ENCODE measurements around the gene NFAM1. TPM values are rescaled to one million over a fixed set of nuclear protein-coding genes. Genes with fewer than 3 reads are reported as not detected.

Gene NFAM1
- total and polyA plus RNA-seq, 3 donors from 2014 or later = 0.71 to 2.8 (median 1.2) TPM

DNA sequence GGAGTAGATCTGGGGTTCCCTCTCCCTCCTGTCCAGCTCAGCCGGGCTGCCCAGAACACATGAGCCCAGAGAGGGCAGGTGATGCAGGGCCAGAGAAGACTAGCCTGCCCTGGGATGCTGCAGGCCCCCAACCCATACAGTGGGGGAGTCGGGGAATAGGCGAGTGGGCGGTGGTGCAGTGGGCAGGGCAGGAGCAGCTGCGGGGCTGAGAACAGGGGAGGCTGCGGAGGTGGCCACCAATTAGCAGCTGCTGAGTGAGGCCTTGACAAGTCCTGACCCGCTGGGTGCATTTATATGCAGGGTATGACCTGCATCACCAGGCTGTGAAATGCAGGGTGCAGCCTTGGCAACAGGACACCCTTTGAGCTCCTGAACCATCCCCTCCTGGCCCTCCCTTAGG is 43.1 kb downstream of the NFAM1 start:
- TF ChIP-seq, protein P1, sequence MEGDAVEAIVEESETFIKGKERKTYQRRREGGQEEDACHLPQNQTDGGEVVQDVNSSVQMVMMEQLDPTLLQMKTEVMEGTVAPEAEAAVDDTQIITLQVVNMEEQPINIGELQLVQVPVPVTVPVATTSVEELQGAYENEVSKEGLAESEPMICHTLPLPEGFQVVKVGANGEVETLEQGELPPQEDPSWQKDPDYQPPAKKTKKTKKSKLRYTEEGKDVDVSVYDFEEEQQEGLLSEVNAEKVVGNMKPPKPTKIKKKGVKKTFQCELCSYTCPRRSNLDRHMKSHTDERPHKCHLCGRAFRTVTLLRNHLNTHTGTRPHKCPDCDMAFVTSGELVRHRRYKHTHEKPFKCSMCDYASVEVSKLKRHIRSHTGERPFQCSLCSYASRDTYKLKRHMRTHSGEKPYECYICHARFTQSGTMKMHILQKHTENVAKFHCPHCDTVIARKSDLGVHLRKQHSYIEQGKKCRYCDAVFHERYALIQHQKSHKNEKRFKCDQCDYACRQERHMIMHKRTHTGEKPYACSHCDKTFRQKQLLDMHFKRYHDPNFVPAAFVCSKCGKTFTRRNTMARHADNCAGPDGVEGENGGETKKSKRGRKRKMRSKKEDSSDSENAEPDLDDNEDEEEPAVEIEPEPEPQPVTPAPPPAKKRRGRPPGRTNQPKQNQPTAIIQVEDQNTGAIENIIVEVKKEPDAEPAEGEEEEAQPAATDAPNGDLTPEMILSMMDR (IDR thresholded peaks at IDR 0.05) = no peak
- H3K27ac ChIP-seq = no peak overlapping the region
- H3K36me3 ChIP-seq (ENCODE audit: low read depth, missing control alignments) = no peaks in the 10 kb centered on the region
- H3K27me3 ChIP-seq = no peaks in the 10 kb centered on the region
- no peaks in the 10 kb centered on the region for H3K4me1 ChIP-seq
- no peak for DNase-seq
- H3K9me3 ChIP-seq = no peaks in the 10 kb centered on the region
- no peak overlapping the region for H3K4me3 ChIP-seq
- 80 to 83% methylated on average over 3 to 7 of the region's 7 CpGs for WGBS, 2 donors
- intact Hi-C loops (cut with DNase I; ENCODE audit: low total_unique reads) = no loop called here

DNA sequence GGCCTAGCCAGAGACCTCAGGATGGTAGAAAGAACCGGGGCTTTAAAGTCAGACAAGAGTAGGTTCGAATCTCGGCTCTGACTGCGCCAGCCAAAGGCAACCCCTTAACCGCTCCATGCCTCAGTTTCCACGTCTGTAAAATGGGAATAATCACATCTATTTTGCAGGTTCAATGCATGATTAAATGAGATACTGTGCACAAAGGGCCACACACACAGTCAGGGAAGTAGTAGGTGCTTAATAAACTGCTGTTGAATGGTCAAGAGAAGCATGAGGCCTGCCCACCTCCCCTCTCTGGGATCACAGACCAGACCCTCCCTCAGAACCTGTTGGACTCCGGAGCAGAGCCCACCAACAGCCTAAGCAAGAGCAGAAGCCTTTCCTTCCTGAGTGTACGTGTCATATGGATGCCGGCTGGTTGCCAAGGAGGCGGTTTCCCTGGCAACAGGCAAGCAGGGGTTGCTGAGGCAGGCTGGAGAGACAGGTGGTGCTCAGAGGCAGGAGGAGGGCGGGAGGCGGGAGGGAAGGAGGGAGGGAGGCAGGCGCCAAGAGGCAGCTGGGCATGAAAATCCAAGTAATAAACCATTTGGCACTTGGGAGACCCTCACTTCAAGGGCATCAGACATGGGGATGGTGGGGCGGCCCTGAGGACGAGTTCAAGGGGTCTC is 43.9 kb downstream of the NFAM1 start:
- no peak for DNase-seq
- Histone ChIP-seq H3K9me3 (no peaks in the 10 kb centered on the region), H3K27me3 (no peaks in the 10 kb centered on the region), H3K4me3 (no peak overlapping the region), H3K36me3 (ENCODE audit: low read depth, missing control alignments) (no peaks in the 10 kb centered on the region), H3K27ac (no peak overlapping the region), H3K4me1 (no peaks in the 10 kb centered on the region)
- intact Hi-C loops (cut with DNase I; ENCODE audit: low total_unique reads) = no loop called here
- TF ChIP-seq, protein P1 (IDR thresholded peaks at IDR 0.05) = no peak
- TF ChIP-seq POLR2A (IDR thresholded peaks at IDR 0.05) = no peak
- WGBS, 2 donors = 81 to 93% methylated on average over 15 of the region's 15 CpGs

DNA sequence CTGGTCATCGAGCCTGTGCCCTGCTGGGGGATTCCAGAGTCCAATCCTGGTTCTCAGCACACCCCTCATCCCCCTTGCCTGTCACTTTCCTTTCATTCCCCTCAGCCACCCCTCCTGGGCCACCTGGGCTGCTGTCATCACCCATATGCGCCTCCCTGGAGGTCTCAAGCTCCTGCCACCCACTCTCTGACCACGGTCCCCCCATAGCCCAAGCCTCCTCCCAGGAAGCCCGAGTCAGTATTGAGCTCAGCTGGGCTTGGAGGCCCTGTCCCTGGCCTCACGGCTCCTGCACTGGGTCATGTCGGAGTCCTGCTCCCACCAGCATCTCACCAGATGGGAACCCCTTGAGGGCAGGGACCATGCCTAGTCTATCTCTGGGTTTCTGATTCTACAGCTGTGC is 44.6 kb downstream of the NFAM1 start:
- Histone ChIP-seq H3K9me3 (no peaks in the 10 kb centered on the region), H3K36me3 (ENCODE audit: low read depth, missing control alignments) (no peaks in the 10 kb centered on the region), H3K27ac (no peak overlapping the region), H3K4me3 (no peak overlapping the region), H3K27me3 (no peaks in the 10 kb centered on the region), H3K4me1 (no peaks in the 10 kb centered on the region)
- intact Hi-C loops (cut with DNase I; ENCODE audit: low total_unique reads) = no loop called here
- WGBS, 2 donors = 76% methylated on average over 5 to 6 of the region's 6 CpGs
- TF ChIP-seq POLR2A (IDR thresholded peaks at IDR 0.05) = no peak
- TF ChIP-seq, protein P1 (IDR thresholded peaks at IDR 0.05) = no peak
- DNase-seq = no peak

DNA sequence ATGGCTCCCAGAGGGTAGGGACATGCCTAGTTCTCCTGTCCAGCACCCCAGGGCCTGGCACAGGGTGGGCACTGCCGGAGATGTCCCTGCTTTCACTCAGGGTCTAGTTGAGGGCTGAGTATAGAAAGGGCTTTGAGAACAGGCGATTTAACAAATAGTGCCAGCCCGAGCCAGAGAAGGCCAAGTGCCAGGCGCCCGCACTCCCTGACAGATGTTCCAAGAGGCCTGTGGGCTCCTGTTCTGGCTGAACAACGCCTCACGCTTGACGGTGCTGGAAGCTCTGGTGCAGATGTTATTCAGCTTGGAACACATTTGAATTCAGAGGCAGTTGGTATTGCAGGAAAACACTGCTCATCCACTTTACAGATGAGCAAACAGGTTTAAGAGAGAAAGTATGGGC is 46.5 kb downstream of the NFAM1 start:
- TF ChIP-seq, protein P1 (IDR thresholded peaks at IDR 0.05) = no peak
- no peak for TF ChIP-seq POLR2A (IDR thresholded peaks at IDR 0.05)
- Histone ChIP-seq H3K27ac (no peak overlapping the region), H3K9me3 (no peaks in the 10 kb centered on the region), H3K36me3 (ENCODE audit: low read depth, missing control alignments) (no peaks in the 10 kb centered on the region), H3K27me3 (no peaks in the 10 kb centered on the region), H3K4me3 (no peak overlapping the region), H3K4me1 (no peaks in the 10 kb centered on the region)
- no peak for DNase-seq
- 87 to 93% methylated on average over 5 to 8 of the region's 8 CpGs for WGBS, 2 donors
- intact Hi-C loops (cut with DNase I; ENCODE audit: low total_unique reads) = no loop called here

DNA sequence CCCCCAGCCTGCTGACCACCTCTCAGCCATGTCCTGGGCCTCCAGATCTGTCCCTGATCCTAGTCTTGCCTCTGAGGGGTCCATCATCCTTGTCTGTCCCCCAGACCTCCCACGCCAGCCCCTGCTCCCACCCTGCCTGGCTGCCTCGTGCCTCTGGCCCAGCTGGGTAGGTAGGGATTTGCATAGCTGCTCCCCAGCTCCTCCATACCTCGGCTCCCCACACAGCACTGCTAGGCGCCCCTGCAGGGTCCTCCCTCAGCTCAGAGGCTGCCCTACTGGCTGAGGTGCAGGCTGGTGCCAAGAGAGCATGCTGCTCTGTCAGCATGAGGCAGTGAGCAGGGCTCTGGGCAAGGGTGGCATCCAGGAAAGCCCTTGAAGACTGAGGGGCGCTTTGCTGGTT is 47.7 kb downstream of the NFAM1 start:
- Histone ChIP-seq H3K4me1 (no peaks in the 10 kb centered on the region), H3K27me3 (no peaks in the 10 kb centered on the region), H3K36me3 (ENCODE audit: low read depth, missing control alignments) (no peaks in the 10 kb centered on the region), H3K27ac (no peak overlapping the region), H3K9me3 (no peaks in the 10 kb centered on the region), H3K4me3 (no peak overlapping the region)
- 78 to 86% methylated on average over 3 to 5 of the region's 5 CpGs for whole genome bisulfite sequencing, 2 donors
- DNase-seq = no peak
- intact Hi-C loops (cut with DNase I; ENCODE audit: low total_unique reads) = no loop called here
- TF ChIP-seq, protein P1 (IDR thresholded peaks at IDR 0.05) = no peak
- no peak for TF ChIP-seq POLR2A (IDR thresholded peaks at IDR 0.05)
